SK-N-MC (cell line): Measurements from ENCODE around the gene SFSWAP.
"Not testable (repeated sequence)": the region's sequence is repeated elsewhere in the genome, so short reads cannot be mapped to it uniquely, and the experiment has no call there.

Experiments used
- DNase-seq: peaks from one replicate; pipeline ENCODE4 v3.0.0-alpha.2; 2011; ENCODE audit warnings: low read depth, low spot score
- H3K27ac ChIP-seq: fragments of 200-600 bp; sonication (generic); 2 replicates; pipeline ENCODE4 v1.5.1; 2016; ENCODE audit warnings: mixed run types
- H3K36me3 ChIP-seq: fragments of 200-600 bp; sonication (generic); 2 replicates; pipeline ENCODE4 v1.6.1; 2017; ENCODE audit warnings: antibody characterized with exemption, low read length, mixed read lengths; ENCODE audit not compliant: insufficient read depth
- H3K4me3 ChIP-seq: fragments of 200-600 bp; sonication (generic); 2 replicates; pipeline ENCODE4 v1.5.1; 2016
- H3K9ac ChIP-seq: fragments of 200-600 bp; sonication (generic); 2 replicates; pipeline ENCODE4 v1.8.0; 2017; ENCODE audit warnings: mixed run types, mixed read lengths; ENCODE audit not compliant: insufficient read length
- H3K9me3 ChIP-seq: fragments of 200-600 bp; sonication (generic); 2 replicates; pipeline ENCODE4 v1.6.1; 2017; ENCODE audit warnings: low read depth, mild to moderate bottlenecking, antibody characterized with exemption, low read length, moderate library complexity, mixed read lengths
- EZH2 ChIP-seq: fragments of 200-600 bp; sonication (generic); IDR thresholded peaks from one replicate; pipeline ENCODE4 v1.6.1; 2017; ENCODE audit warnings: antibody characterized with exemption
- FOXP2 ChIP-seq: optimal IDR thresholded peaks from 2 replicates; pipeline ENCODE3; 2011; ENCODE audit warnings: mild to moderate bottlenecking, moderate library complexity; ENCODE audit not compliant: insufficient read depth; ENCODE audit errors: extremely low read length, control extremely low read depth
- POLR2AphosphoS5 ChIP-seq: IDR thresholded peaks from 2 replicates; pipeline ENCODE4 v1.6.1; 2012; ENCODE audit warnings: mild to moderate bottlenecking, low read depth, low read length, borderline replicate concordance

Gene SFSWAP

GRCh38 chr12:131800594-131801135 lies 89.8 kb downstream of the SFSWAP start:
- DNase-seq = no peak
- Histone ChIP-seq H3K9ac (no peak overlapping the region), H3K36me3 (no peaks in the 10 kb centered on the region), H3K4me3 (no peak overlapping the region), H3K9me3 (no peaks in the 10 kb centered on the region), H3K27ac (no peak overlapping the region)
- no peak for TF ChIP-seq POLR2AphosphoS5
- TF ChIP-seq EZH2 = no peak
- no peak for TF ChIP-seq FOXP2

DNA sequence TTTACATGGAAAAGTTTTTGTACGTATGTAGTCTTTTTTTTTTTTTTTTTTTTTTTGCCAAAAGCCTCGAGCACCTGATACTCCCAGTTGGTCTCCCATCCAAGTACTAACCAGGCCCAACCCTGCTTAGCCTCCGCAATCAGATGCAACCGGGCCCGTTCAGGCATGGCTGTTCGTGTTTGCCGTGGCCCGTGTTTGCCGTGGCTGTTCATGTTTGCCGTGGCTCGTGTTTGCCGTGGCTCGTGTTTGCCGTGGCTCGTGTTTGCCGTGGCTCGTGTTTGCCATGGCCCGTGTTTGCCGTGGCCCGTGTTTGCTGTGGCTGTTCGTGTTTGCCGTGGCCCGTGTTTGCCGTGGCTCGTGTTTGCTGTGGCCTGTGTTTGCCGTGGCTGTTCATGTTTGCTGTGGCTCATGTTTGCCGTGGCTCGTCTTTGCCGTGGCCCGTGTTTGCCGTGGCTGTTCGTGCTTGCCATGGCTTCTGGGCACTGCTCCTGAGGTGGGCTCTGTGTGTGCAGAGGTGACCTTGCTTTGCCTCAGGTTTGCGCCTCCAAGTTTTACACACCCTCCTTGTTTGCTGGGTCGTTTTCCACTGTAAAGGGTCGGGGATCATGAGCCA lies 90.5 kb downstream of the SFSWAP start:
- no peaks in the 10 kb centered on the region for H3K36me3 ChIP-seq

GRCh38 chr12:131803961-131804521 lies 93.2 kb downstream of the SFSWAP start:
- TF ChIP-seq FOXP2 = no peak
- no peak for TF ChIP-seq EZH2
- no peak for TF ChIP-seq POLR2AphosphoS5
- no peak for DNase-seq

More for the DNA sequence above, 90.5 kb downstream of the SFSWAP start:
- no peak for TF ChIP-seq EZH2
- no peak for TF ChIP-seq FOXP2
- TF ChIP-seq POLR2AphosphoS5 = no peak
- DNase-seq = no peak
- H3K9ac ChIP-seq = no peak overlapping the region
- H3K27ac ChIP-seq = no peak overlapping the region
- H3K4me3 ChIP-seq = no peak overlapping the region
- H3K9me3 ChIP-seq = no peaks in the 10 kb centered on the region

GRCh38 chr12:131805421-131805820 lies 94.5 kb downstream of the SFSWAP start:
- H3K36me3 ChIP-seq = no peaks in the 10 kb centered on the region
- H3K4me3 ChIP-seq = no peak overlapping the region
- H3K27ac ChIP-seq = no peak overlapping the region
- no peak for DNase-seq
- TF ChIP-seq EZH2 = no peak
- no peak for TF ChIP-seq POLR2AphosphoS5
- TF ChIP-seq FOXP2 = no peak
- H3K9ac ChIP-seq = no peak overlapping the region
- no peaks in the 10 kb centered on the region for H3K9me3 ChIP-seq

More at GRCh38 chr12:131803961-131804521, 93.2 kb downstream of the SFSWAP start:
- Histone ChIP-seq H3K27ac (0 out of 2 replicates have a peak overlapping the region, but pooled peaks have one; percentile 50), H3K4me3 (no peak overlapping the region), H3K36me3 (no peaks in the 10 kb centered on the region), H3K9me3 (no peaks in the 10 kb centered on the region), H3K9ac (no peak overlapping the region)

DNA sequence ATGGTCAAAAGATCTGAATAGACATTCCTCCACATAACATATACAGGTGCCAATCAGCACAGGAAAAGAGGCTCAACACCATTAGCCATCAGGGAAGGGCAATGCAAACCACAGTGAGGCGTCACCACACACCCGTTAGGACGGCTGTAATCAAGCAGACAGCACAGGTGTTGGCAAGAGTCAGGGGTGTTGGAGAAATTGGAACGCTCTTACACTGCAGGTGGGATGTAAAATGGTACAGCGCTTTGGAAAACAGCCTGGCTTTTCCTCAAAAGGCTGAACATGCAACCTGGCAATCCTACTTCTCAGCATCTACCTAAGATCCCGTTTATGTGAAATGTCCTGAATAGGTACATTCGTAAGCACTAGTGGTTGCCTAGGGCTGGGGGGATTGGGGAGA lies 95.8 kb downstream of the SFSWAP start:
- DNase-seq = no peak
- H3K36me3 ChIP-seq = no peaks in the 10 kb centered on the region
- H3K9ac ChIP-seq = no peak overlapping the region
- H3K27ac ChIP-seq = no peak overlapping the region
- H3K4me3 ChIP-seq = no peak overlapping the region
- no peaks in the 10 kb centered on the region for H3K9me3 ChIP-seq
- TF ChIP-seq FOXP2 (no peak), EZH2 (no peak), POLR2AphosphoS5 (no peak)

DNA sequence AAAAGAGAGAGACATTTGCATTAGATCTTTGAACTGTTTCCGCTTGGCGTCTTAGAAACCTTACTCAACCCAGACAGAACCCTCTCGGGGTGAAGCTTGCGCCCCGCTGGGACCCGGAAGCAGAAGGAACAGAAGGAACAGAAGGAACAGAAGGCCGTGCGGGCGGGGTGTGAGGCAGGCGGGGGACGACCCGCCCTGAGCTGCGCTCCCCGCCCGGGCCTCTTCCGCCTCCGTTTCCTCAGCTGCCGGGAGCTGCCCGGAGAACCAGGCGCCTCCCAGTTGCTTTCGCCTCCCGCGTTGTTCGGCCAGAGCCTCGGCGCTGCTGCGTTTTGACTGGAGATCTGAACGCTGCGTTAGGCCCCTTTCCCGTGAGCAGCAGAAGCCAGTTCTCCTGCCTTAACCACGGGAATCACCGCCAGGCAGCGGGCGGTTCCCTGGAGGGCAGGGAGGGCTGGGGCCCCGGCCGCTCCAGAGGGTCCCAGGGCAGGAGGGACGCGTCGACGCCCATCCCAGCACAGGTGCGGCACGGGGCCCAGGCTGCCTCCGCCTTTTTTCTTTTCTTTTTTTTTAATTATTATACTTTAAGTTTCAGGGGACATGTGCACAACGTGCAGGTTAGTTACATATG lies 98.0 kb downstream of the SFSWAP start:
- Histone ChIP-seq H3K9me3 (no peaks in the 10 kb centered on the region; the same call in 1 of the 2 replicates), H3K9ac (no peak overlapping the region), H3K27ac (no peak overlapping the region), H3K4me3 (no peak overlapping the region), H3K36me3 (no peaks in the 10 kb centered on the region)
- no peak for DNase-seq
- TF ChIP-seq EZH2 (no peak), FOXP2 (no peak), POLR2AphosphoS5 (no peak)

DNA sequence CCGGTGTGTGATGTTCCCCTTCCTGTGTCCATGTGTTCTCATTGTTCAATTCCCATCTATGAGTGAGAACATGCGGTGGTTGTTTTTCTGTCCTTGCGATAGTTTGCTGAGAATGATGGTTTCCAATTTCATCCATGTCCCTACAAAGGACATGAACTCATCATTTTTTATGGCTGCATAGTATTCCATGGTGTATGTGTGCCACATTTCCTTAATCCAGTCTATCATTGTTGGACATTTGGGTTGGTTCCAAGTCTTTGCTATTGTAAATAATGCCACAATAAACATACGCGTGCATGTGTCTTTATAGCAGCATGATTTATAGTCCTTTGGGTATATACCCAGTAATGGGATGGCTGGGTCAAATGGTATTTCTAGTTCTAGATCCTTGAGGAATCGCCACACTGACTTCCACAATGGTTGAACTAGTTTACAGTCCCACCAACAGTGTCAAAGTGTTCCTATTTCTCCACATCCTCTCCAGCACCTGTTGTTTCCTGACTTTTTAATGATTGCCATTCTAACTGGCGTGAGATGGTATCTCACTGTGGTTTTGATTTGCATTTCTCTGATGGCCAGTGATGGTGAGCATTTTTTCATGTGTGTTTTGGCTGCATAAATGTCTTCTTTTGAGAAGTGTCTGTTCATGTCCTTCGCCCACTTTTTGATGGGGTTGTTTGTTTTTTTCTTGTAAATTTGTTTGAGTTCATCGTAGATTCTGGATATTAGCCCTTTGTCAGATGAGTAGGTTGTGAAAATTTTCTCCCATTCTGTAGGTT lies 98.8 kb downstream of the SFSWAP start:
- not testable (repeated sequence) for H3K9me3 ChIP-seq, H3K36me3 ChIP-seq, DNase-seq, H3K4me3 ChIP-seq, H3K27ac ChIP-seq, H3K9ac ChIP-seq

DNA sequence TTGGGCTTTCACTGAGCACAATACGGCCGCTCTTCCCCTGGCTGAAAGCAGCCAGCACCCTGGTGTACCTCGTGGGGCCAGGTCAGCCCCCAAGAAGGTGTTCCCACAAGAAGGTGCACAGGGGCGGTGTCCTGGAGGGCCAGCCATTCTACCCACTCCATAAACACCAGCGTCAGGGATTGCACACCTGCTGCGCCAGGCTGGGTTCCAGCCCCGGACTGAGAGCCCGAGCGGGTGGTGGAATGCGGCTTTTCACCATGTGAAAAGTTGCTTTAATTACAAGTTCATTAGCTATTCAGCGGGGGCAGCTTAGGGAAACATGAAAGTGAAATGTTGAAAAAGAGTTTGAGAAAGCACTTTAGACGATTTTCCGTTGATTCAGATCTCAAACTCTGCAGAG lies 99.8 kb downstream of the SFSWAP start:
- no peak for DNase-seq
- H3K9ac ChIP-seq = no peak overlapping the region
- no peak overlapping the region for H3K27ac ChIP-seq
- H3K4me3 ChIP-seq = no peak overlapping the region
- no peaks in the 10 kb centered on the region; the same call in 1 of the 2 replicates for H3K9me3 ChIP-seq
- TF ChIP-seq POLR2AphosphoS5 (no peak), FOXP2 (no peak), EZH2 (no peak)
- no peaks in the 10 kb centered on the region for H3K36me3 ChIP-seq
